ENCODE results near the gene MAPKBP1. TPM values are rescaled to one million over a fixed set of nuclear protein-coding genes. Genes with fewer than 3 reads are reported as not detected.

Gene MAPKBP1
- polyA plus RNA-seq, 1 donor from 2014 or later, result 30.3 TPM

DNA sequence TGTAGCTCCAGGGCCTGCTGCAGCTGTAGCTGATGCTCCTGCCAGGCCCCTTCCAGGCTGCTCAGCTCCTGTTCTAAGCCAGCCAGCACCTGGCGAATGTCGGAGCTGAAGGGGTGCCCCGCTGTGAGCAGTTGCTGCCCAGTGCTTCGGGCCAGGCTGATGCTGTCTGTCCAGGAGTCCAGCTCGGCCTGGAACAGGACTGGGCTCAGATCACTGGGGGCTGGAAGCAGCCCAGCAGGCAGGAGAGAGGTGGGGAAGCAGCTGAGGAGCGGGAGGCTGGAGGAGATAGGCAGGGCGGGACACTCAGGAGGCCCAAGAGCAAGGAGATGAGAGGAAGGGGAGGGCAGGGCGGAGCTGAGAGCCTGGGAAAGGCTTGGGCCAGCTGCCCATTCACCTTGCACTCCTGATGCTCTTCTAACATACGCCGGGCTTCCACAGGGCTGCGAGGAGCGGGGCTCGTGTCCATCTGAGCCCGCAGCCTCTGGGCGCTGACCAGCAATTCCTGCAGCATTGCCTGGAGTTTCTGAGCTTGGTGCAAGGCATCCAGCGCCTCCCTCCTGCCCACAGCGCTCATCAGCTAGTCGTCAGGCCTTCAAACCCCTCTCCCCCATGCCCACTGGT is 87.6 kb downstream of the MAPKBP1 start:
- Histone ChIP-seq H3F3A (ENCODE audit: insufficient read depth, low read length, poor library complexity, severe bottlenecking) (no peaks in the 10 kb centered on the region), H3K9me3 (ENCODE audit: low read length) (no peaks in the 10 kb centered on the region), H3K27me3 (ENCODE audit: insufficient read depth, low read depth, low read length) (no peaks in the 10 kb centered on the region), H3K4me2 (ENCODE audit: low read length) (no peak overlapping the region), H3K27ac (ENCODE audit: low read length) (no peak overlapping the region), H4K20me1 (ENCODE audit: insufficient read depth) (no peaks in the 10 kb centered on the region), H3K4me3 (ENCODE audit: low read length) (no peak overlapping the region), H3K9ac (ENCODE audit: low read length) (no peak overlapping the region), H3K79me2 (replicated peaks; ENCODE audit: insufficient read depth, low read length) (no peaks in the 10 kb centered on the region), H2AFZ (ENCODE audit: low read depth, low read length) (no peak overlapping the region), H3K9me2 (ENCODE audit: insufficient read depth, low read length) (no peaks in the 10 kb centered on the region), H3K36me3 (ENCODE audit: insufficient read depth, low read length) (no peaks in the 10 kb centered on the region)
- no peak for TF ChIP-seq MXI1 (conservative IDR thresholded peaks at IDR 0.05; ENCODE audit: poor library complexity, severe bottlenecking)
- no peak for TF ChIP-seq SMC3 (conservative IDR thresholded peaks at IDR 0.05; ENCODE audit: poor library complexity)
- no peak for TF ChIP-seq EZH2 (IDR thresholded peaks at IDR 0.05; ENCODE audit: borderline replicate concordance, insufficient read depth, low read length, poor library complexity, severe bottlenecking)
- no peak for TF ChIP-seq CTCF (IDR thresholded peaks at IDR 0.05; ENCODE audit: poor library complexity, severe bottlenecking)
- no peak for TF ChIP-seq TAF1 (IDR thresholded peaks at IDR 0.05; ENCODE audit: low read depth)
- no peak for TF ChIP-seq RAD21 (conservative IDR thresholded peaks at IDR 0.05)
- no peak for TF ChIP-seq POLR2AphosphoS5 (IDR thresholded peaks at IDR 0.05)
- no peak for TF ChIP-seq EP300 (conservative IDR thresholded peaks at IDR 0.05; ENCODE audit: poor library complexity, severe bottlenecking)
- TF ChIP-seq REST (IDR thresholded peaks at IDR 0.05; ENCODE audit: borderline replicate concordance), result no peak

- Histone ChIP-seq H3K9me2 (ENCODE audit: insufficient read depth, low read length) (no peaks in the 10 kb centered on the region), H3K27ac (ENCODE audit: low read length) (no peak overlapping the region), H3K4me2 (ENCODE audit: low read length) (no peak overlapping the region), H3K4me3 (ENCODE audit: low read length) (no peak overlapping the region), H3K27me3 (ENCODE audit: insufficient read depth, low read depth, low read length) (no peaks in the 10 kb centered on the region), H3K9me3 (ENCODE audit: low read length) (no peaks in the 10 kb centered on the region), H3K79me2 (replicated peaks; ENCODE audit: insufficient read depth, low read length) (no peaks in the 10 kb centered on the region), H3K9ac (ENCODE audit: low read length) (no peak overlapping the region), H4K20me1 (ENCODE audit: insufficient read depth) (no peaks in the 10 kb centered on the region), H2AFZ (ENCODE audit: low read depth, low read length) (no peak overlapping the region), H3F3A (ENCODE audit: insufficient read depth, low read length, poor library complexity, severe bottlenecking) (no peaks in the 10 kb centered on the region), H3K36me3 (ENCODE audit: insufficient read depth, low read length) (no peaks in the 10 kb centered on the region)
- no peak for TF ChIP-seq TAF1 (IDR thresholded peaks at IDR 0.05; ENCODE audit: low read depth)
These were observed 88.3 kb downstream of the MAPKBP1 start for GRCh38 chr15:41862515-41863116.

Measured in neural cell (in vitro differentiated cells).